SH-SY5Y (cell line): ENCODE measurements around the gene DQX1.

ENCODE experiments used
- GATA2 ChIP-seq: IDR thresholded peaks from 2 replicates; pipeline ENCODE4 v1.6.1; 2011; ENCODE audit warnings: mild to moderate bottlenecking, low read depth, low read length
- GATA3 ChIP-seq: IDR thresholded peaks from 2 replicates; pipeline ENCODE4 v1.6.1; 2011; ENCODE audit warnings: low read depth, mild to moderate bottlenecking, low read length, moderate library complexity

DNA sequence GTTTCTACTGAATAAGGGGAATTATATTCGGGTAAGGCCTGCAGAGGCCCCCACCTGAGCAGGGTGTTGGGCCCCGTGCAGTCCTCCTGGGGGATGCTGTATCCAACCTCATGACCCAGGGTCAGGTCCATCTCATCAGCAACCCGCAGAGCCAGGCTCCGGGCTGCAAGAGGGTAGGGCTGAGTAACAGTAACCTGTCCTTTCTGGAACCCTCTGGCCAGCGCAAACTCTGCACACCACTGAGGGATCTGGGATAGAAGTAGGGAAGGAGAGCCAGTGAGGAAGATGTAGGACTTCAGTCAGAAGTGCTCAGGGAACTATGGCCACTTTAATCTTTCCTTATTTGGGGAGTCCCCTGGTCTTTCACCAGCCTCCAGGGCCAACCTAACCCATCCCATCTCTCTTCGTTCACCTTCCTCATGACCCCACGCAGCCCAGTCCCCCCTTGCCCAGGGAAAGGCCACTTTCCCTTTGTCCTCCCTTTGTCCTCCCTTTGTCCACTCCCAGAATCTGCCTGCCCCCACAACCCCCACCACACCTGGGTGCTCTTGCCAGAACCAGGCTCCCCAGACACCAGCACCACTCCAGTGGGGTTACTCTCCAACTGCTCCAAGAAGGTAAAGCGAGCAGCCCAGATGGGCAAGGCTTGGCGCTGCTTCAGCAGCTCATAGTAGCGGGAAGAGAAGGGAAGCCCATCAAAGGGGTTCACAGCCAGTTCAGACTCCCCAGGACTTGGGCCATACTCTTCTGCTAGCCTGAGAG is 895 bp downstream of the DQX1 start:
- TF ChIP-seq GATA2 = no peak
- no peak for TF ChIP-seq GATA3
